ENCODE measurements around the gene CTXND1.

DNA sequence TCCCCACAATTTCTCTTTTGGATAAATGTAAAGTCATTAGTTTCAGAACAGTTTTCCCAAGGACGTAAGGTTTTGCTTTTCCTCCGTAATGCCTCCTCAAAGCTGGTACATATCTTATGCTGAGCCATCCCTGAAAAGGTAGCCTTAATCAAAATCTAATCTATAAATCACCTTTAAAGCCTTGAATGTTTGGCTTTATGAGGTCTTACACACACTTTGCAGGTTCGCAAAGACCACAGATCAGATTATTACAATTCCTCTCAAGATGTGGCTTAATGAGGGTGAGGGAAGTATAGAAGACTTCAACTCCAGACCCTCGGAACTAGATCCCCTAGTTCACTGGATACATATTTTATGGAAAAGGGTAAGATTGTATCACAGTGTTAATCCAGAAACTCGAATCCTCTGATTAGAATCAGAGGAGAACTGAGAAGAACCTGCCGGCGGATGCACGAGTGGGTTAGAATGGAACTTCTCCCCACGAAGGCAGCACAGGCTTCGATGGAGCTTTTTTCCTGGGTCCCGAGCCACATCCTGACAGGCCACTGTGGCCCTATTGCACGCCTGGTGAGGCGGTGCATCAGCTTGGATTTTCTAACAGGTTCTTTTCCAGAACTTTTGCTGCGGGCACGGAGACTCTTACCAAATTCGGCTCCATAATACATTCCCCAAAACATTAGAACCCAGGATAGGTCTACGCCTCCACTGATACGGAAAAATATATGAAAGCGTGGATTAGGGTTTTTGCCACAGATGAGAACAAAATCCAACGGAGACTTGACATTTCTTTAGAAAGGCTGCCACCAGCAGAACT is 1.2 kb downstream of the CTXND1 start:
- TF ChIP-seq, protein P1, sequence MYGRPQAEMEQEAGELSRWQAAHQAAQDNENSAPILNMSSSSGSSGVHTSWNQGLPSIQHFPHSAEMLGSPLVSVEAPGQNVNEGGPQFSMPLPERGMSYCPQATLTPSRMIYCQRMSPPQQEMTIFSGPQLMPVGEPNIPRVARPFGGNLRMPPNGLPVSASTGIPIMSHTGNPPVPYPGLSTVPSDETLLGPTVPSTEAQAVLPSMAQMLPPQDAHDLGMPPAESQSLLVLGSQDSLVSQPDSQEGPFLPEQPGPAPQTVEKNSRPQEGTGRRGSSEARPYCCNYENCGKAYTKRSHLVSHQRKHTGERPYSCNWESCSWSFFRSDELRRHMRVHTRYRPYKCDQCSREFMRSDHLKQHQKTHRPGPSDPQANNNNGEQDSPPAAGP (tag by site-specific recombination; IDR thresholded peaks at IDR 0.05) = no peak
- TF ChIP-seq, protein P2, sequence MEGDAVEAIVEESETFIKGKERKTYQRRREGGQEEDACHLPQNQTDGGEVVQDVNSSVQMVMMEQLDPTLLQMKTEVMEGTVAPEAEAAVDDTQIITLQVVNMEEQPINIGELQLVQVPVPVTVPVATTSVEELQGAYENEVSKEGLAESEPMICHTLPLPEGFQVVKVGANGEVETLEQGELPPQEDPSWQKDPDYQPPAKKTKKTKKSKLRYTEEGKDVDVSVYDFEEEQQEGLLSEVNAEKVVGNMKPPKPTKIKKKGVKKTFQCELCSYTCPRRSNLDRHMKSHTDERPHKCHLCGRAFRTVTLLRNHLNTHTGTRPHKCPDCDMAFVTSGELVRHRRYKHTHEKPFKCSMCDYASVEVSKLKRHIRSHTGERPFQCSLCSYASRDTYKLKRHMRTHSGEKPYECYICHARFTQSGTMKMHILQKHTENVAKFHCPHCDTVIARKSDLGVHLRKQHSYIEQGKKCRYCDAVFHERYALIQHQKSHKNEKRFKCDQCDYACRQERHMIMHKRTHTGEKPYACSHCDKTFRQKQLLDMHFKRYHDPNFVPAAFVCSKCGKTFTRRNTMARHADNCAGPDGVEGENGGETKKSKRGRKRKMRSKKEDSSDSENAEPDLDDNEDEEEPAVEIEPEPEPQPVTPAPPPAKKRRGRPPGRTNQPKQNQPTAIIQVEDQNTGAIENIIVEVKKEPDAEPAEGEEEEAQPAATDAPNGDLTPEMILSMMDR (tag by site-specific recombination; IDR thresholded peaks at IDR 0.05) = no peak
- TF ChIP-seq KLF16 (tag by site-specific recombination; IDR thresholded peaks at IDR 0.05) (no peak), ZNF510 (tag by site-specific recombination; IDR thresholded peaks at IDR 0.05; ENCODE audit: insufficient replicate concordance) (no peak), ZNF830 (tag by site-specific recombination; IDR thresholded peaks at IDR 0.05; ENCODE audit: low read depth) (no peak), ZNF274 (IDR thresholded peaks at IDR 0.05; ENCODE audit: low read length) (no peak), ZNF274 (tag by site-specific recombination; IDR thresholded peaks at IDR 0.05; ENCODE audit: borderline replicate concordance) (no peak), HOXA7 (CRISPR knock-in tag; IDR thresholded peaks at IDR 0.05; ENCODE audit: borderline replicate concordance) (no peak), ZBTB20 (tag by site-specific recombination; IDR thresholded peaks at IDR 0.05) (no peak)
- TF ChIP-seq, protein P3, sequence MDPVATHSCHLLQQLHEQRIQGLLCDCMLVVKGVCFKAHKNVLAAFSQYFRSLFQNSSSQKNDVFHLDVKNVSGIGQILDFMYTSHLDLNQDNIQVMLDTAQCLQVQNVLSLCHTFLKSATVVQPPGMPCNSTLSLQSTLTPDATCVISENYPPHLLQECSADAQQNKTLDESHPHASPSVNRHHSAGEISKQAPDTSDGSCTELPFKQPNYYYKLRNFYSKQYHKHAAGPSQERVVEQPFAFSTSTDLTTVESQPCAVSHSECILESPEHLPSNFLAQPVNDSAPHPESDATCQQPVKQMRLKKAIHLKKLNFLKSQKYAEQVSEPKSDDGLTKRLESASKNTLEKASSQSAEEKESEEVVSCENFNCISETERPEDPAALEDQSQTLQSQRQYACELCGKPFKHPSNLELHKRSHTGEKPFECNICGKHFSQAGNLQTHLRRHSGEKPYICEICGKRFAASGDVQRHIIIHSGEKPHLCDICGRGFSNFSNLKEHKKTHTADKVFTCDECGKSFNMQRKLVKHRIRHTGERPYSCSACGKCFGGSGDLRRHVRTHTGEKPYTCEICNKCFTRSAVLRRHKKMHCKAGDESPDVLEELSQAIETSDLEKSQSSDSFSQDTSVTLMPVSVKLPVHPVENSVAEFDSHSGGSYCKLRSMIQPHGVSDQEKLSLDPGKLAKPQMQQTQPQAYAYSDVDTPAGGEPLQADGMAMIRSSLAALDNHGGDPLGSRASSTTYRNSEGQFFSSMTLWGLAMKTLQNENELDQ (tag by site-specific recombination; IDR thresholded peaks at IDR 0.05; ENCODE audit: low read depth) = no peak

Data from HEK293 (cell line).